GM12875 (cell line): ENCODE measurements around the gene DIP2B.

Source experiments
- H3K4me3 ChIP-seq: one replicate; pipeline ENCODE4 v1.5.1; 2011; ENCODE audit warnings: low read depth, low read length, control low read depth
- TF ChIP-seq, protein P1 (sequence below): IDR thresholded peaks from 2 replicates; pipeline ENCODE4 v1.5.1; 2011; ENCODE audit warnings: low read depth, mild to moderate bottlenecking, control low read depth, inconsistent platforms, low read length, moderate library complexity, borderline replicate concordance; ENCODE audit not compliant: insufficient read depth

Gene DIP2B

GRCh38 chr12:50589650-50590435 is 85.1 kb downstream of the DIP2B start:
- no peak overlapping the region for H3K4me3 ChIP-seq
- TF ChIP-seq, protein P1, sequence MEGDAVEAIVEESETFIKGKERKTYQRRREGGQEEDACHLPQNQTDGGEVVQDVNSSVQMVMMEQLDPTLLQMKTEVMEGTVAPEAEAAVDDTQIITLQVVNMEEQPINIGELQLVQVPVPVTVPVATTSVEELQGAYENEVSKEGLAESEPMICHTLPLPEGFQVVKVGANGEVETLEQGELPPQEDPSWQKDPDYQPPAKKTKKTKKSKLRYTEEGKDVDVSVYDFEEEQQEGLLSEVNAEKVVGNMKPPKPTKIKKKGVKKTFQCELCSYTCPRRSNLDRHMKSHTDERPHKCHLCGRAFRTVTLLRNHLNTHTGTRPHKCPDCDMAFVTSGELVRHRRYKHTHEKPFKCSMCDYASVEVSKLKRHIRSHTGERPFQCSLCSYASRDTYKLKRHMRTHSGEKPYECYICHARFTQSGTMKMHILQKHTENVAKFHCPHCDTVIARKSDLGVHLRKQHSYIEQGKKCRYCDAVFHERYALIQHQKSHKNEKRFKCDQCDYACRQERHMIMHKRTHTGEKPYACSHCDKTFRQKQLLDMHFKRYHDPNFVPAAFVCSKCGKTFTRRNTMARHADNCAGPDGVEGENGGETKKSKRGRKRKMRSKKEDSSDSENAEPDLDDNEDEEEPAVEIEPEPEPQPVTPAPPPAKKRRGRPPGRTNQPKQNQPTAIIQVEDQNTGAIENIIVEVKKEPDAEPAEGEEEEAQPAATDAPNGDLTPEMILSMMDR = no peak

DNA sequence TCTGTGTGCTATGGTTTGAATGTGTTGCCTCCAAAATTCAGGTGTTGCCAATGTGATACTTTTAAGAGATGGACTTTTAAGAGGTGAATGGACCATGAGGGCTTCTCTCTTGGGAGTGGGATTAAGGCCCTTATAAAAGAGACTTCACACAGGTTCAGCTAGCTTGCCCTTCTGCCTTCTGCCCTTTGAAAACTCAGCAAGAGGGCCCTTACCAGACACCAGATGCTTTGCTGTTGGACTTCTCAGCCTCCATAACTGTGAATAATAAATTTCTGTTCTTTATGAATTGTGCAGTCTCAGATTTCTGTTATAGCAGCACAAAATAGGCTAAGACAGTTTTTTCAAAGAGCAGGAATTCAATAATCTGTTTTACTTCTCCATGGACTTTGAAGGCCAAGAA is 86.1 kb downstream of the DIP2B start:
- TF ChIP-seq, protein P1 = no peak

DNA sequence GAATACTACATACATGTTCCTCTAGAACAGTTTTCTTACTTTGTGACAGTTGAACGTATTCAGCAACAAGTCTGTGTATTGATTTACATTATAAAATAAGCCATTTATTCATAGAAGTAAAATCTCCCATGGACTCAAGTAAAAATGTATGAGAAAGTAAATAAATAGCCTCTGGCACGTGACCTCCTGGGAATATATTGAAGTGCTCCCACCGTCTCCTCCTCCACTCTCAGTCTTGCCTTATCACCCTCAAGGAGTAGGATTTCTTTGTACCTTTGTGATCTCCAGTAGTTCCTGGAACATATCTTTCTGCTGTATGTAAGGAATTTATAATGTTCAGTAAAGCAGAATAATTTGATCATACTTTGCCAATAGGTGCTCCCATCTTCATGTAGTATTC is 90.9 kb downstream of the DIP2B start:
- no peak overlapping the region for H3K4me3 ChIP-seq
- TF ChIP-seq, protein P1 = no peak

More for the DNA sequence above, 86.1 kb downstream of the DIP2B start:
- H3K4me3 ChIP-seq = no peak overlapping the region

- TF ChIP-seq, protein P1 = no peak
- H3K4me3 ChIP-seq = no peak overlapping the region
Measured at GRCh38 chr12:50597200-50598195, 92.7 kb downstream of the DIP2B start.

GRCh38 chr12:50598321-50598862 is 93.6 kb downstream of the DIP2B start:
- H3K4me3 ChIP-seq = no peak overlapping the region
- TF ChIP-seq, protein P1 = no peak

DNA sequence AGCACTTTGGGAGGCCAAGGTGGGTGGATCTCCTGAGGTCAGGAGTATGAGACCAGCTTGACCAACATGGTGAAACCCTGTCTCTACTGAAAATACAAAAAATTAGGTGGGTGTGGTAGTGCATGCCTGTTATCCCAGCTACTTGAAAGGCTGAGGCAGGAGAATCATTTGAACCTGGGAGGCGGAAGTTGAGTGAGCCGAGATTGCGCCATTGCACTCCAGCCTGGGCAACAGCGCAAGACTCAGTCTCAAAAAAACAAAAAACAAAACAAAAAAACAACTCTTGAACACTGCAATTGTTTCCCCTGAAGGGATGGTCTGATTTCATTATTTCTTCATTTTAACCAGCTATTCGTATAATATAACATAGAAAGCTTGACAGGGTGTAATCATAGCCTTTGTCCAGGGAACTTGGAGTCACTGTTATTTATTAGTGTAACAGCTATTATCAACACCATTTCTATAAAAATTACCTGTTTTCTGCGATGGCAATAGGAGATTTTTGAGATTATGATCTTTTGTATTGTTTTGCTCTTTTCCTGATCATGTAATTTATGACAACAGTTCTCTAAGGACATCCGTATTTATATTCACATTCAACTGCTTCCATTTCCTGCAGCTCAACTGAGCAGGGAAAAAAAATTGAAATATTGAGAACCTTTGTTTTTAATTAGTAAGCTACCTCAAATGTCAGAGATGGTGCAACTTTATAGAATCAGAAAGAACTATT is 94.7 kb downstream of the DIP2B start:
- TF ChIP-seq, protein P1 = no peak
- H3K4me3 ChIP-seq = no peak overlapping the region
